ENCODE results near the gene PLPPR1. TPM values are rescaled to one million over a fixed set of nuclear protein-coding genes. Genes with fewer than 3 reads are reported as not detected.

The PLPPR1 gene
- total RNA-seq, 4 donors from 2014 or later, result 0.47 to 0.57 TPM; not detected in 2

GRCh38 chr9:101307051-101307450 lies 278.5 kb downstream of the PLPPR1 start:
- DNase-seq, result no peak
- H3K4me3 ChIP-seq, result no peak overlapping the region
- H3K27ac ChIP-seq, result peak overlapping the region in 2 of 4 donors; percentile 6 to 14
- H3K9me3 ChIP-seq, result no peaks in the 10 kb centered on the region
- 37 to 44% methylated on average over 3 of the region's 3 CpGs for WGBS, 2 donors
- TF ChIP-seq CTCF (IDR thresholded peaks at IDR 0.05), result no peak
- no peak for TF ChIP-seq POLR2A (IDR thresholded peaks at IDR 0.05)
- intact Hi-C loops (cut with DNase I), result loop anchor here (10.0 kb wide), 1 partner anchor 182 kb away; no protein-coding TSS in a partner anchor
- no peaks in the 10 kb centered on the region for H3K36me3 ChIP-seq
- peaks cover 0 to 19% (median 10%) of the 10 kb centered on the region in 3 donors for H3K4me1 ChIP-seq
- peaks cover 0 to 13% (median 0%) of the 10 kb centered on the region in 4 donors for H3K27me3 ChIP-seq

- WGBS, 2 donors, result 17 to 20% methylated on average over 3 of the region's 3 CpGs
- no peak overlapping the region for H3K4me3 ChIP-seq
- H3K27ac ChIP-seq, result peak overlapping the region in 2 of 4 donors; percentile 6 to 14
- H3K36me3 ChIP-seq, result no peaks in the 10 kb centered on the region
- H3K4me1 ChIP-seq, result peaks cover 0 to 19% (median 10%) of the 10 kb centered on the region in 3 donors
- TF ChIP-seq POLR2A (IDR thresholded peaks at IDR 0.05) (no peak), CTCF (IDR thresholded peaks at IDR 0.05) (no peak)
- intact Hi-C loops (cut with DNase I), result loop anchor here (10.0 kb wide), 1 partner anchor 183 kb away; no protein-coding TSS in a partner anchor
- peaks cover 0 to 13% (median 0%) of the 10 kb centered on the region in 4 donors for H3K27me3 ChIP-seq
- H3K9me3 ChIP-seq, result no peaks in the 10 kb centered on the region
- no peak for DNase-seq
These were observed 279.1 kb downstream of the PLPPR1 start for GRCh38 chr9:101307524-101308213.

- intact Hi-C loops (cut with DNase I), result loop anchor here (10.0 kb wide), 1 partner anchor 184 kb away; no protein-coding TSS in a partner anchor
- H3K4me1 ChIP-seq, result peaks cover 0 to 19% (median 10%) of the 10 kb centered on the region in 3 donors
These were observed 280.6 kb downstream of the PLPPR1 start for GRCh38 chr9:101309139-101309538.

GRCh38 chr9:101311191-101311590 lies 282.7 kb downstream of the PLPPR1 start:
- TF ChIP-seq POLR2A (IDR thresholded peaks at IDR 0.05) (no peak), CTCF (IDR thresholded peaks at IDR 0.05) (no peak)
- DNase-seq, result no peak
- H3K9me3 ChIP-seq, result no peaks in the 10 kb centered on the region
- intact Hi-C loops (cut with DNase I), result loop anchor here (5.0 kb wide), 1 partner anchor 599 kb away; no protein-coding TSS in a partner anchor
- 17 to 23% methylated on average over 2 of the region's 2 CpGs for WGBS, 2 donors
- no peaks in the 10 kb centered on the region for H3K36me3 ChIP-seq
- peaks cover 0 to 19% (median 10%) of the 10 kb centered on the region in 3 donors for H3K4me1 ChIP-seq
- H3K27ac ChIP-seq, result no peak overlapping the region
- peaks cover 0 to 7% (median 0%) of the 10 kb centered on the region in 4 donors for H3K27me3 ChIP-seq
- no peak overlapping the region for H3K4me3 ChIP-seq

More at GRCh38 chr9:101309139-101309538, 280.6 kb downstream of the PLPPR1 start:
- DNase-seq, result no peak
- Histone ChIP-seq H3K9me3 (no peaks in the 10 kb centered on the region), H3K36me3 (no peaks in the 10 kb centered on the region), H3K27ac (no peak overlapping the region), H3K27me3 (peaks cover 0 to 7% (median 0%) of the 10 kb centered on the region in 4 donors), H3K4me3 (no peak overlapping the region)
- 79 to 83% methylated on average over 8 of the region's 8 CpGs for WGBS, 2 donors
- no peak for TF ChIP-seq CTCF (IDR thresholded peaks at IDR 0.05)
- no peak for TF ChIP-seq POLR2A (IDR thresholded peaks at IDR 0.05)

- H3K4me1 ChIP-seq, result peaks cover 0 to 15% (median 7%) of the 10 kb centered on the region in 3 donors
- H3K36me3 ChIP-seq, result no peaks in the 10 kb centered on the region
- no peak for DNase-seq
- peaks cover 0 to 7% (median 0%) of the 10 kb centered on the region in 4 donors for H3K27me3 ChIP-seq
- no peak overlapping the region for H3K4me3 ChIP-seq
- H3K9me3 ChIP-seq, result no peaks in the 10 kb centered on the region
- no peak overlapping the region for H3K27ac ChIP-seq
- 20 to 23% methylated on average over 4 of the region's 4 CpGs for WGBS, 2 donors
- TF ChIP-seq POLR2A (IDR thresholded peaks at IDR 0.05), result no peak
- peak; percentile 44 to 83 (median 68) for TF ChIP-seq CTCF (IDR thresholded peaks at IDR 0.05)
- intact Hi-C loops (cut with DNase I), result loop anchor here (5.0 kb wide), 1 partner anchor 600 kb away; no protein-coding TSS in a partner anchor
These were observed 283.4 kb downstream of the PLPPR1 start for GRCh38 chr9:101311758-101312420.
